Choroid plexus epithelial cell (primary cell): ENCODE data around the gene PLEKHH3.
A peak's percentile ranks its signal among the peaks of the same experiment; 100 is the strongest.
"Not testable (repeated sequence)": the region's sequence is repeated elsewhere in the genome, so short reads cannot be mapped to it uniquely, and the experiment has no call there.

ENCODE experiments used
- DNase-seq: peaks from one replicate; pipeline ENCODE4 v3.0.0-alpha.2; 2010; ENCODE audit warnings: low read depth
- H3K4me3 ChIP-seq: 2 replicates; pipeline ENCODE4 v1.5.1; 2011; ENCODE audit warnings: low read depth, mild to moderate bottlenecking, control low read depth, low read length, moderate library complexity
- CTCF ChIP-seq: conservative IDR thresholded peaks from 2 replicates; pipeline ENCODE4 v1.5.1; 2011; ENCODE audit warnings: low read depth, mild to moderate bottlenecking, control low read depth, inconsistent platforms, low read length, moderate library complexity

The PLEKHH3 gene

DNA sequence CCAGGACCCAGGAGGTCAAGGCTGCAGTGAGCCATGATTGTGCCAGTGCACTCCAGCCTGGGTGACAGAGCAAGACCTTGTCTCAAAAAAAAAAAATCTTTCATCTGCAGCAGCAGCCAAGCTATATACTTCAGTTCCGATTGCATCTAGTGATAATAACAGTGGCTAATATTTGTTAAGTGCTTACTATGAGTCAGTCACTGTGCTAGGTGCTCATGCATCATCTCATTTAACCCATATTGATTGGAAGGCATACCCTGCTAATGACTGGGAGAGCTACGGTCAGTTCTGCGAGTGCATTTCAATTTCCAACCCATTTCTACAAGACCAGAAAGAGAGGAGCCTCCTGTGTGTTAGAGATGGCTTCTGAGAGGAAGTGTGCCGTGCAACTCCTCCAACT lies 25.4 kb downstream of the PLEKHH3 start:
- no peak overlapping the region for H3K4me3 ChIP-seq
- no peak for DNase-seq
- TF ChIP-seq CTCF, result no peak

DNA sequence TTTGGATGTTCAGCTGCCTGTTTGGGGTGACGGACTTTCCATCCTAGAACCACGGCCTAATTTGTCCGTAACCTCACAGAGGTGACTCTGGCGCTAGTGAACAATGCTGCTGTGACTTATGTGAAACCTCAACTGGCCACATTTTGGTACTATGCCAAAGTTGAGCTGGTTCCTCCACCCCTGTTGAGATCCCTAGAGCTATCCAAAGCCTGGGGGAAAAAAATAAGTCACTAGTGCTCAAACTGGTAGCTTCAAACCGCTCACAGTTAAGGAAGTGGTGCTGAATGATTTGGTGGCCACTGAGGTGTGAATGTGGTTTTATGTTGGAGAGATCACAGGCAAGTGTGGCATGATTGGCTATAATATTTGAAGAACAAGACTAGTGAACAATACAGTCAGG lies 29.0 kb downstream of the PLEKHH3 start:
- DNase-seq, result no peak
- no peak overlapping the region for H3K4me3 ChIP-seq

DNA sequence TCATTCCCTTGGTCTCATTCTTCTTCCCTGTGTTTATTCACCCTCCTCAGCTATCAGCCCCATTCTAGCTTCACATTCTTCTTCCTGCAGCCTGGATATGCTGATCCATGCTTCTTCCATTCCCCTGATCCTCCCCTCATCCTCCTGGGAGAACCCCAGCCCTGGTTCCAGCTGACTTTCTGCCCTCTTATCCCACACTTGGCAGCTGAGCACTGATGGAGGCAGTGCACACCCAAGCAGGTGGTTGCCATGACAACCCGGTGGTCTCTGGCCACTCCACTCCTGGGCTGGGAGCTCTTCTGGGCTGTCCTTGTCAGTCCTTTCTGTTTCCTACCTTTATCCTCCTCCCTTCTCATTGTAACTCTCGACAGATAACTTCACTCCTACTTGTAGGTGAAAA lies 34.5 kb downstream of the PLEKHH3 start:
- no peak for DNase-seq
- no peak overlapping the region for H3K4me3 ChIP-seq
- no peak for TF ChIP-seq CTCF

More for the DNA sequence above, 29.0 kb downstream of the PLEKHH3 start:
- no peak for TF ChIP-seq CTCF

GRCh38 chr17:42640121-42640520 lies 36.7 kb downstream of the PLEKHH3 start:
- TF ChIP-seq CTCF, result no peak
- no peak overlapping the region for H3K4me3 ChIP-seq
- DNase-seq, result no peak

DNA sequence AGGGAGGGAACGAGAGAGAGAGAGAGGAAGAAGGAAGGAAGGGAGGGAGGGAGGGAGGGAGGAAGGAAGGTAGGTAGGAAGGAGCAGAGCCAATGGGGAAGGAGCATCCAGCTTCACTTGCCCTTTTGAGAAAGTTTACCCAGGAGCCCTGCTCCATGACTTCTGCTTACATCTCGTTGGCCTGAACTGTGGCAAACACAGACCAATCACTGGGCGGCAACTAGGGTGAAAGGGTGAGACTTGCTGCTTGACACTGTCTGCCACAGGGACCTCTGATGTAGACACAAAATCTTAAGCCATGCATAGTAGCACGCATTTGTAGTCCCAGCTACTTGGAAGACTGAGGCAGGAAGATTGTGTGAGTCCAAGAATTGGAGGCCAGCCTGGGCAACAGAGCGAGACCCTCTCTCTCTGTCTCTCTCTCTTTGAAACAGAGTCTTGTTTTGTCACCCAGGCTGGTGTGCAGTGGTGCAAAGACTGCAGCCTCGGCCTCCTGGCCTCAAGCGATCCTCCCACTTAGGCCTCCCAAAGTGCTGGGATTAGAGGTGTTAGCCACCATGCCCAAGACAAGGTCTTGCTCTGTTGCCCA lies 37.2 kb downstream of the PLEKHH3 start:
- DNase-seq, result no peak
- no peak overlapping the region for H3K4me3 ChIP-seq
- TF ChIP-seq CTCF, result no peak

DNA sequence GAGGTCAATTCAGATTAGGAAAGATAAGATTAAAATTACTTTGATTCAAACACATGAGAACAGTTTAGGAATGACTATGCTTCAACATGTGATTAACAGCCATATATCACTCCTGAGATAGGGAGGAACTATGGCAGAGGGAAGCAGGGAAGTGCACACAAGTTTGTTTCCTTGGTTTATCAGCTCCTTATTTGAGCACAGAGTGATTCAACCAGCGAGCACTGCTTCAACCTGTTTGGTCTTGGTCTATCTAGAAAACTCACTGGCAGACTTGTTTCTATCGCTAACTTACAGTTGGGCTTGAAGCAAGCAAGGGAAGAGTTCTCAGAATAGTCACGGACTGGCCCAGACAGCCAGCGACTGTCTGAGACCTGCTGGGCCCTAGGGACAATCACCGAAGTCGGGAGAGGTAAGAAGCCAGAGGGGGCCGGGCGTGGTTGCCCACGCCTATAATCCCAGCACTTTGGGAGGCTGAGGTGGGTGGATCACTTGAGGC lies 43.8 kb downstream of the PLEKHH3 start:
- no peak overlapping the region for H3K4me3 ChIP-seq
- DNase-seq, result no peak
- no peak for TF ChIP-seq CTCF

DNA sequence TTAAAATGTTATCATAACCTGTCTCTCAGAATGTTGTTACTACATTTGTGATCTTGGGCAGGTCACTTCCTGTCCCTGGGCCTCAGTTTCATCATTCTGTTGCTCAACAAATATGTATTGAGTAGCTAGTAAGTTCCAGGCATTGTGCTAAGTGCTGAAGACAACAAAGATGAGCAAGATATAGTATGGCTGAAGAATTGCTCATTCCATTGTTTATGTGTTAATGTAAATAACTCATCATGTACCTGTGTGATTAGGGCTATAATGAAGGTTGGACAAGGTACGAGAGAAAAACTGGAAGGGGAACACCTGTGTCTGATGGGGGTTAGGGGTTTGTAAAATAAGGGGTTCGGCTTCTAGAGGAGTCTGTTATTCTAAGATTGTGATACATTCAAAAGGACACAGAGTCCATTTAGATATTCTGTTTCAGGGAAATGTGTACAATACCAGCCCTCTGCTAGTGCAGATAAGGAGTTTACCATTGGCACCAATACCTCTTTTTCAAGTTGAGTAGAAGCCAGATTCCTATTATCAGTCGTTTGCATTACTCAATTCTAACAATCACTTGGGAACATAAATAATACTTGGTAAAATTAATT lies 47.3 kb downstream of the PLEKHH3 start:
- no peak for TF ChIP-seq CTCF
- peak; percentile 33 for DNase-seq
- no peak overlapping the region for H3K4me3 ChIP-seq

GRCh38 chr17:42627032-42627764 lies 49.6 kb downstream of the PLEKHH3 start:
- H3K4me3 ChIP-seq, DNase-seq: not testable (repeated sequence)
